ENCODE data around the gene PNMA1.

The PNMA1 gene

GRCh38 chr14:73685328-73685727 is 28.9 kb downstream of the PNMA1 start:
- Histone ChIP-seq H3K4me1 (ENCODE audit: control insufficient read depth, insufficient read depth, low read length) (no peaks in the 10 kb centered on the region), H3K36me3 (ENCODE audit: control insufficient read depth, insufficient read depth, low read length) (peaks cover 2% of the 10 kb centered on the region), H3K9ac (ENCODE audit: low read length) (no peak overlapping the region), H3K27ac (ENCODE audit: low read depth, low read length) (no peak overlapping the region), H3K4me3 (ENCODE audit: low read length) (no peak overlapping the region), H3K27me3 (ENCODE audit: control insufficient read depth, insufficient read depth, low read length) (no peaks in the 10 kb centered on the region)

- Histone ChIP-seq H3K4me3 (ENCODE audit: low read length) (no peak overlapping the region), H3K27ac (ENCODE audit: low read depth, low read length) (no peak overlapping the region), H3K36me3 (ENCODE audit: control insufficient read depth, insufficient read depth, low read length) (peaks cover 2% of the 10 kb centered on the region), H3K4me1 (ENCODE audit: control insufficient read depth, insufficient read depth, low read length) (no peaks in the 10 kb centered on the region), H3K9ac (ENCODE audit: low read length) (no peak overlapping the region), H3K27me3 (ENCODE audit: control insufficient read depth, insufficient read depth, low read length) (no peaks in the 10 kb centered on the region)
Measured at GRCh38 chr14:73684627-73685026, 29.6 kb downstream of the PNMA1 start.

GRCh38 chr14:73680821-73681220 is 33.4 kb downstream of the PNMA1 start:
- H3K27me3 ChIP-seq (ENCODE audit: control insufficient read depth, insufficient read depth, low read length) = no peaks in the 10 kb centered on the region
- no peak overlapping the region for H3K27ac ChIP-seq (ENCODE audit: low read depth, low read length)
- H3K4me1 ChIP-seq (ENCODE audit: control insufficient read depth, insufficient read depth, low read length) = no peaks in the 10 kb centered on the region
- H3K36me3 ChIP-seq (ENCODE audit: control insufficient read depth, insufficient read depth, low read length) = peaks cover 2% of the 10 kb centered on the region
- H3K9ac ChIP-seq (ENCODE audit: low read length) = no peak overlapping the region
- H3K4me3 ChIP-seq (ENCODE audit: low read length) = no peak overlapping the region

- H3K9ac ChIP-seq (ENCODE audit: low read length) = no peak overlapping the region
- H3K27me3 ChIP-seq (ENCODE audit: control insufficient read depth, insufficient read depth, low read length) = no peaks in the 10 kb centered on the region
- H3K4me3 ChIP-seq (ENCODE audit: low read length) = no peak overlapping the region
Measured at GRCh38 chr14:73678698-73679097, 35.5 kb downstream of the PNMA1 start.

GRCh38 chr14:73674986-73675385 is 39.2 kb downstream of the PNMA1 start:
- Histone ChIP-seq H3K36me3 (ENCODE audit: control insufficient read depth, insufficient read depth, low read length) (no peaks in the 10 kb centered on the region), H3K4me3 (ENCODE audit: low read length) (no peak overlapping the region), H3K9ac (ENCODE audit: low read length) (no peak overlapping the region), H3K27ac (ENCODE audit: low read depth, low read length) (no peak overlapping the region), H3K27me3 (ENCODE audit: control insufficient read depth, insufficient read depth, low read length) (no peaks in the 10 kb centered on the region), H3K4me1 (ENCODE audit: control insufficient read depth, insufficient read depth, low read length) (no peaks in the 10 kb centered on the region)

More at GRCh38 chr14:73678698-73679097, 35.5 kb downstream of the PNMA1 start:
- Histone ChIP-seq H3K27ac (ENCODE audit: low read depth, low read length) (no peak overlapping the region), H3K4me1 (ENCODE audit: control insufficient read depth, insufficient read depth, low read length) (no peaks in the 10 kb centered on the region), H3K36me3 (ENCODE audit: control insufficient read depth, insufficient read depth, low read length) (no peaks in the 10 kb centered on the region)

GRCh38 chr14:73667854-73668253 is 46.3 kb downstream of the PNMA1 start:
- Histone ChIP-seq H3K9ac (ENCODE audit: low read length) (no peak overlapping the region), H3K27me3 (ENCODE audit: control insufficient read depth, insufficient read depth, low read length) (no peaks in the 10 kb centered on the region), H3K4me1 (ENCODE audit: control insufficient read depth, insufficient read depth, low read length) (no peaks in the 10 kb centered on the region), H3K36me3 (ENCODE audit: control insufficient read depth, insufficient read depth, low read length) (no peaks in the 10 kb centered on the region), H3K27ac (ENCODE audit: low read depth, low read length) (no peak overlapping the region), H3K4me3 (ENCODE audit: low read length) (no peak overlapping the region)

- no peaks in the 10 kb centered on the region for H3K36me3 ChIP-seq (ENCODE audit: control insufficient read depth, insufficient read depth, low read length)
- H3K4me3 ChIP-seq (ENCODE audit: low read length) = no peak overlapping the region
- H3K27me3 ChIP-seq (ENCODE audit: control insufficient read depth, insufficient read depth, low read length) = no peaks in the 10 kb centered on the region
- no peak overlapping the region for H3K9ac ChIP-seq (ENCODE audit: low read length)
- no peaks in the 10 kb centered on the region for H3K4me1 ChIP-seq (ENCODE audit: control insufficient read depth, insufficient read depth, low read length)
- no peak overlapping the region for H3K27ac ChIP-seq (ENCODE audit: low read depth, low read length)
Measured at GRCh38 chr14:73666583-73666982, 47.6 kb downstream of the PNMA1 start.

- Histone ChIP-seq H3K4me1 (ENCODE audit: control insufficient read depth, insufficient read depth, low read length) (no peaks in the 10 kb centered on the region), H3K36me3 (ENCODE audit: control insufficient read depth, insufficient read depth, low read length) (no peaks in the 10 kb centered on the region), H3K4me3 (ENCODE audit: low read length) (no peak overlapping the region), H3K27ac (ENCODE audit: low read depth, low read length) (no peak overlapping the region), H3K27me3 (ENCODE audit: control insufficient read depth, insufficient read depth, low read length) (no peaks in the 10 kb centered on the region), H3K9ac (ENCODE audit: low read length) (no peak overlapping the region)
Measured at GRCh38 chr14:73665130-73665529, 49.1 kb downstream of the PNMA1 start.

- no peaks in the 10 kb centered on the region for H3K27me3 ChIP-seq (ENCODE audit: control insufficient read depth, insufficient read depth, low read length)
- H3K4me1 ChIP-seq (ENCODE audit: control insufficient read depth, insufficient read depth, low read length) = no peaks in the 10 kb centered on the region
- no peak overlapping the region for H3K27ac ChIP-seq (ENCODE audit: low read depth, low read length)
- no peaks in the 10 kb centered on the region for H3K36me3 ChIP-seq (ENCODE audit: control insufficient read depth, insufficient read depth, low read length)
- no peak overlapping the region for H3K9ac ChIP-seq (ENCODE audit: low read length)
- H3K4me3 ChIP-seq (ENCODE audit: low read length) = no peak overlapping the region
Measured at GRCh38 chr14:73663548-73664212, 50.5 kb downstream of the PNMA1 start.

- Histone ChIP-seq H3K27me3 (ENCODE audit: control insufficient read depth, insufficient read depth, low read length) (no peaks in the 10 kb centered on the region), H3K27ac (ENCODE audit: low read depth, low read length) (no peak overlapping the region), H3K4me1 (ENCODE audit: control insufficient read depth, insufficient read depth, low read length) (no peaks in the 10 kb centered on the region), H3K9ac (ENCODE audit: low read length) (no peak overlapping the region), H3K4me3 (ENCODE audit: low read length) (no peak overlapping the region), H3K36me3 (ENCODE audit: control insufficient read depth, insufficient read depth, low read length) (no peaks in the 10 kb centered on the region)
Measured at GRCh38 chr14:73662487-73662943, 51.7 kb downstream of the PNMA1 start.

GRCh38 chr14:73661872-73662271 is 52.3 kb downstream of the PNMA1 start:
- no peaks in the 10 kb centered on the region for H3K4me1 ChIP-seq (ENCODE audit: control insufficient read depth, insufficient read depth, low read length)
- H3K36me3 ChIP-seq (ENCODE audit: control insufficient read depth, insufficient read depth, low read length) = no peaks in the 10 kb centered on the region
- H3K4me3 ChIP-seq (ENCODE audit: low read length) = no peak overlapping the region
- no peak overlapping the region for H3K27ac ChIP-seq (ENCODE audit: low read depth, low read length)
- no peaks in the 10 kb centered on the region for H3K27me3 ChIP-seq (ENCODE audit: control insufficient read depth, insufficient read depth, low read length)
- H3K9ac ChIP-seq (ENCODE audit: low read length) = no peak overlapping the region
